H9 (cell line): ENCODE results near the gene MORN3. TPM values are rescaled to one million over a fixed set of nuclear protein-coding genes. Genes with fewer than 3 reads are reported as not detected.
A peak's percentile ranks its signal among the peaks of the same experiment; 100 is the strongest.

ENCODE experiments used
- DNase-seq: peaks from one replicate; pipeline ENCODE4 v3.0.0-alpha.2; 2017
- H2AFZ ChIP-seq: one replicate; pipeline ENCODE4 v1.6.1; 2013; ENCODE audit warnings: mild to moderate bottlenecking, low read length, control low read depth, moderate library complexity
- H2AK5ac ChIP-seq: 2 replicates; pipeline ENCODE4 v1.6.1; 2013; ENCODE audit warnings: low read length, control low read depth, mixed read lengths; ENCODE audit not compliant: insufficient read length
- H2BK120ac ChIP-seq: one replicate; pipeline ENCODE4 v1.6.1; 2013; ENCODE audit warnings: low read depth, mild to moderate bottlenecking, low read length, control low read depth, inconsistent platforms; ENCODE audit not compliant: poor library complexity, severe bottlenecking
- H2BK12ac ChIP-seq: 2 replicates; pipeline ENCODE4 v1.6.1; 2013; ENCODE audit warnings: low read length, control low read depth, mixed read lengths, low read depth; ENCODE audit not compliant: insufficient read length
- H2BK15ac ChIP-seq: 2 replicates; pipeline ENCODE4 v1.6.1; 2013; ENCODE audit warnings: low read depth, low read length, control low read depth
- H2BK20ac ChIP-seq: one replicate; pipeline ENCODE4 v1.6.1; 2013; ENCODE audit warnings: low read depth, mild to moderate bottlenecking, low read length, control low read depth, inconsistent platforms; ENCODE audit not compliant: poor library complexity, severe bottlenecking
- H2BK5ac ChIP-seq: 2 replicates; pipeline ENCODE4 v1.6.1; 2013; ENCODE audit warnings: low read length, control low read depth, mixed read lengths; ENCODE audit not compliant: insufficient read length
- H3K14ac ChIP-seq: 2 replicates; pipeline ENCODE4 v1.6.1; 2013; ENCODE audit warnings: low read length, control low read depth; ENCODE audit not compliant: insufficient read depth
- H3K18ac ChIP-seq: 2 replicates; pipeline ENCODE4 v1.6.1; 2013; ENCODE audit warnings: low read depth, mild to moderate bottlenecking, mixed read lengths, low read length, control low read depth; ENCODE audit not compliant: insufficient read length
- H3K23ac ChIP-seq: 2 replicates; pipeline ENCODE4 v1.6.1; 2013; ENCODE audit warnings: low read length, control low read depth, mixed read lengths, low read depth; ENCODE audit not compliant: insufficient read length
- H3K23me2 ChIP-seq: 2 replicates; pipeline ENCODE4 v1.6.1; 2013; ENCODE audit warnings: low read depth, mild to moderate bottlenecking, mixed read lengths, low read length, control low read depth; ENCODE audit not compliant: insufficient read length, poor library complexity, severe bottlenecking
- H3K27ac ChIP-seq: 2 replicates; pipeline ENCODE4 v1.5.1; 2013; ENCODE audit warnings: low read length, control low read depth, mixed read lengths, low read depth; ENCODE audit not compliant: insufficient read length
- H3K27me3 ChIP-seq: 2 replicates; pipeline ENCODE4 v1.6.1; 2013; ENCODE audit warnings: low read length, control low read depth, inconsistent platforms; ENCODE audit not compliant: insufficient read depth
- H3K4ac ChIP-seq: 2 replicates; pipeline ENCODE4 v1.6.1; 2013; ENCODE audit warnings: low read depth, mild to moderate bottlenecking, control low read depth, inconsistent platforms, low read length, moderate library complexity
- H3K4me1 ChIP-seq: 2 replicates; pipeline ENCODE4 v1.6.1; 2013; ENCODE audit warnings: low read length, control low read depth, inconsistent platforms; ENCODE audit not compliant: insufficient read depth
- H3K4me2 ChIP-seq: 2 replicates; pipeline ENCODE4 v1.6.1; 2013; ENCODE audit warnings: low read length, control low read depth, mixed read lengths; ENCODE audit not compliant: insufficient read length, insufficient read depth
- H3K56ac ChIP-seq: 2 replicates; pipeline ENCODE4 v1.6.1; 2013; ENCODE audit warnings: low read depth, mild to moderate bottlenecking, mixed read lengths, low read length, control low read depth; ENCODE audit not compliant: insufficient read length
- H3K79me1 ChIP-seq: 2 replicates; pipeline ENCODE4 v1.6.1; 2013; ENCODE audit warnings: low read depth, mild to moderate bottlenecking, moderate library complexity, low read length, control low read depth, inconsistent platforms; ENCODE audit not compliant: insufficient read depth, poor library complexity, severe bottlenecking
- H3K79me2 ChIP-seq: 2 replicates; pipeline ENCODE4 v1.6.1; 2013; ENCODE audit warnings: low read length, control low read depth, inconsistent platforms; ENCODE audit not compliant: insufficient read depth
- H3K9ac ChIP-seq: 2 replicates; pipeline ENCODE4 v1.6.1; 2013; ENCODE audit warnings: low read length, control low read depth, mixed read lengths; ENCODE audit not compliant: insufficient read length; ENCODE audit errors: extremely low read depth
- H3K9me3 ChIP-seq: one replicate; pipeline ENCODE4 v1.6.1; 2013; ENCODE audit warnings: low read depth, low read length, inconsistent platforms; ENCODE audit not compliant: control insufficient read depth
- H3T11ph ChIP-seq: one replicate; pipeline ENCODE4 v1.6.1; 2013; ENCODE audit warnings: mild to moderate bottlenecking, low read length, control low read depth, inconsistent platforms
- H4K20me1 ChIP-seq: one replicate; pipeline ENCODE4 v1.6.1; 2013; ENCODE audit not compliant: control insufficient read depth, insufficient read length, insufficient read depth
- H4K5ac ChIP-seq: 2 replicates; pipeline ENCODE4 v1.6.1; 2013; ENCODE audit warnings: low read depth, mild to moderate bottlenecking, mixed read lengths, low read length, control low read depth; ENCODE audit not compliant: insufficient read length
- H4K8ac ChIP-seq: replicated peaks from 2 replicates; pipeline ENCODE4 v1.6.1; 2013; ENCODE audit warnings: low read length, control low read depth, mixed read lengths, low read depth; ENCODE audit not compliant: insufficient read length
- H4K91ac ChIP-seq: 2 replicates; pipeline ENCODE4 v1.6.1; 2013; ENCODE audit warnings: low read depth, mild to moderate bottlenecking, moderate library complexity, mixed read lengths, low read length, control low read depth; ENCODE audit not compliant: insufficient read length
- H3K27ac Mint-ChIP-seq, 3 experiments: 2 replicates in 2 of 3; 3 replicates in 1 of 3; pipeline ENCODE4 v1.8.0; 2020 to 2021; ENCODE audit warnings: mixed read lengths in 3 of 3, mild to moderate bottlenecking in 1 of 3, moderate library complexity in 1 of 3
- H3K27me3 Mint-ChIP-seq: 2 replicates; pipeline ENCODE4 v1.8.0; 2021; ENCODE audit warnings: low read depth, mild to moderate bottlenecking, moderate library complexity, mixed read lengths
- H3K36me3 Mint-ChIP-seq, 3 experiments: 2 replicates in 2 of 3; 3 replicates in 1 of 3; pipeline ENCODE4 v1.8.0; 2020 to 2021; ENCODE audit warnings: low read depth in 3 of 3, mixed read lengths in 3 of 3; ENCODE audit not compliant: insufficient read depth in 1 of 3
- H3K4me1 Mint-ChIP-seq, 2 experiments: 2 replicates each; pipeline ENCODE4 v1.8.0; 2020; ENCODE audit warnings: mixed read lengths in 2 of 2
- H3K4me3 Mint-ChIP-seq, 2 experiments: 2 replicates in 1 of 2; 3 replicates in 1 of 2; pipeline ENCODE4 v1.8.0; 2020 to 2021; ENCODE audit warnings: mild to moderate bottlenecking in 2 of 2, mixed read lengths in 2 of 2, moderate library complexity in 1 of 2
- H3K9me3 Mint-ChIP-seq, 2 experiments: 2 replicates in 1 of 2; 3 replicates in 1 of 2; pipeline ENCODE4 v1.8.0; 2020; ENCODE audit warnings: mild to moderate bottlenecking in 2 of 2, mixed read lengths in 2 of 2, moderate library complexity in 1 of 2
- CTCF ChIP-seq: fragments of 200-600 bp; sonication (generic); conservative IDR thresholded peaks from 3 replicates; pipeline ENCODE4 v1.8.0; 2021; ENCODE audit warnings: antibody characterized with exemption, mild to moderate bottlenecking
- WGBS: extraction: QIAGEN DNeasy Blood & Tissue Kit; methylation state at CpG from one replicate; pipeline ENCODE4 v1.1.7; 2013; ENCODE audit warnings: missing lambda C conversion rate, low lambda C conversion rate, mixed read lengths; ENCODE audit not compliant: insufficient read length; ENCODE audit errors: extremely low coverage; 5-methylcytosine and 5-hydroxymethylcytosine counted together
- total RNA-seq: library from RNA; stranded (reverse); gene quantifications from 2 replicates; pipeline ENCODE4 v1.2.1, GENCODE V29; 2021

MORN3 gene
- total RNA-seq, 1 experiment from 2014 or later: 0.37 TPM

- peaks cover 4% of the 10 kb centered on the region for H4K20me1 ChIP-seq
- H3K4me1 ChIP-seq: no peaks in the 10 kb centered on the region; the same call in 1 of the 2 replicates
- no peak overlapping the region for H3K4me2 ChIP-seq
- H2BK5ac ChIP-seq: no peak overlapping the region
- Mint-ChIP-seq H3K36me3 (peaks cover 5 to 27% (median 24%) of the 10 kb centered on the region in 3 experiments; a peak in 6 of 7 replicates), H3K27me3 (no peaks in the 10 kb centered on the region), H3K4me3 (no peak overlapping the region), H3K9me3 (no peaks in the 10 kb centered on the region), H3K27ac (peak overlapping the region; percentile 74 to 86 (median 74); a peak in 3 of 7 replicates), H3K4me1 (peaks cover 2 to 17% of the 10 kb centered on the region in 2 experiments; a peak in 3 of 4 replicates)
- H3K9me3 ChIP-seq: no peaks in the 10 kb centered on the region
- H3K23me2 ChIP-seq: peaks cover 3% of the 10 kb centered on the region
- H3K27ac ChIP-seq: no peak overlapping the region
- H2BK12ac ChIP-seq: no peak overlapping the region
- H3K18ac ChIP-seq: no peak overlapping the region
- H2BK15ac ChIP-seq: no peak overlapping the region
- H4K91ac ChIP-seq: no peak overlapping the region
- H2BK120ac ChIP-seq: no peak overlapping the region
- no peak overlapping the region for H3K9ac ChIP-seq
- TF ChIP-seq CTCF: no peak
- no peak overlapping the region for H2AK5ac ChIP-seq
- H3K79me1 ChIP-seq: peaks cover 11% of the 10 kb centered on the region
- H2AFZ ChIP-seq: no peak overlapping the region
- no peak for DNase-seq
- no peak overlapping the region for H4K5ac ChIP-seq
- H3K56ac ChIP-seq: no peak overlapping the region
- H3K14ac ChIP-seq: no peak overlapping the region; the same call in 1 of the 2 replicates
- WGBS: no CpG with 5 or more reads among the region's 14 CpGs
- H3K27me3 ChIP-seq: no peaks in the 10 kb centered on the region
- H3K4ac ChIP-seq: no peak overlapping the region
- H3K79me2 ChIP-seq: peaks cover 2% of the 10 kb centered on the region; the same call in 1 of the 2 replicates
- H3T11ph ChIP-seq: no peak overlapping the region
- H2BK20ac ChIP-seq: no peak overlapping the region
- no peak overlapping the region for H3K23ac ChIP-seq
- H4K8ac ChIP-seq: no peak overlapping the region
These were observed 30.9 kb downstream of the MORN3 start for GRCh38 chr12:121638298-121639202.
